Nephron progenitor cell (in vitro differentiated cells): ENCODE results near the gene PIK3CB.
A peak's percentile ranks its signal among the peaks of the same experiment; 100 is the strongest.

ENCODE experiments used
- DNase-seq: peaks from one replicate; pipeline ENCODE4 v3.0.0; 2021
- H3K27ac Mint-ChIP-seq: 2 replicates; pipeline ENCODE4 v1.8.0; 2021; ENCODE audit warnings: mild to moderate bottlenecking, moderate library complexity, mixed read lengths
- H3K27me3 Mint-ChIP-seq: 2 replicates; pipeline ENCODE4 v1.8.0; 2021; ENCODE audit warnings: mild to moderate bottlenecking, low read depth, mixed read lengths; ENCODE audit not compliant: poor library complexity
- H3K36me3 Mint-ChIP-seq: 2 replicates; pipeline ENCODE4 v1.8.0; 2021; ENCODE audit warnings: low read depth, mixed read lengths
- H3K4me1 Mint-ChIP-seq: 2 replicates; pipeline ENCODE4 v1.8.0; 2021; ENCODE audit warnings: mixed read lengths
- H3K4me3 Mint-ChIP-seq: 2 replicates; pipeline ENCODE4 v1.8.0; 2021; ENCODE audit warnings: mild to moderate bottlenecking, moderate library complexity, mixed read lengths
- H3K9me3 Mint-ChIP-seq: 2 replicates; pipeline ENCODE4 v1.8.0; 2021; ENCODE audit warnings: mild to moderate bottlenecking, moderate library complexity, mixed read lengths
- CTCF ChIP-seq: fragments of 200-600 bp; sonication (generic); IDR thresholded peaks from 2 replicates; pipeline ENCODE4 v1.5.0; 2021; ENCODE audit warnings: antibody characterized with exemption

The PIK3CB gene

GRCh38 chr3:138818185-138818860 lies 16.4 kb downstream of the PIK3CB start:
- Mint-ChIP-seq H3K27me3 (no peaks in the 10 kb centered on the region), H3K9me3 (peaks cover 7% of the 10 kb centered on the region), H3K4me3 (no peak overlapping the region), H3K27ac (peak overlapping the region; percentile 82), H3K4me1 (peaks cover 17% of the 10 kb centered on the region), H3K36me3 (peaks cover 19% of the 10 kb centered on the region)
- no peak for TF ChIP-seq CTCF
- no peak for DNase-seq

GRCh38 chr3:138817695-138818094 lies 17.0 kb downstream of the PIK3CB start:
- no peak for DNase-seq
- no peak for TF ChIP-seq CTCF
- peaks cover 17% of the 10 kb centered on the region for H3K4me1 Mint-ChIP-seq
- H3K9me3 Mint-ChIP-seq, result peaks cover 12% of the 10 kb centered on the region
- no peaks in the 10 kb centered on the region for H3K27me3 Mint-ChIP-seq
- H3K36me3 Mint-ChIP-seq, result peaks cover 23% of the 10 kb centered on the region
- no peak overlapping the region for H3K27ac Mint-ChIP-seq
- no peak overlapping the region for H3K4me3 Mint-ChIP-seq

- H3K9me3 Mint-ChIP-seq, result peaks cover 14% of the 10 kb centered on the region
These were observed 21.9 kb downstream of the PIK3CB start for GRCh38 chr3:138812806-138813205.

GRCh38 chr3:138809500-138810256 lies 25.1 kb downstream of the PIK3CB start:
- Mint-ChIP-seq H3K27ac (peak overlapping the region; percentile 4), H3K9me3 (peaks cover 14% of the 10 kb centered on the region), H3K4me1 (no peaks in the 10 kb centered on the region), H3K36me3 (peaks cover 37% of the 10 kb centered on the region), H3K4me3 (no peak overlapping the region), H3K27me3 (peaks cover 4% of the 10 kb centered on the region)
- DNase-seq, result no peak
- TF ChIP-seq CTCF, result no peak

More at GRCh38 chr3:138812806-138813205, 21.9 kb downstream of the PIK3CB start:
- no peak for TF ChIP-seq CTCF
- peaks cover 28% of the 10 kb centered on the region for H3K36me3 Mint-ChIP-seq
- H3K4me3 Mint-ChIP-seq, result no peak overlapping the region
- no peak for DNase-seq
- no peaks in the 10 kb centered on the region for H3K4me1 Mint-ChIP-seq
- H3K27me3 Mint-ChIP-seq, result peaks cover 4% of the 10 kb centered on the region
- no peak overlapping the region for H3K27ac Mint-ChIP-seq

- DNase-seq, result no peak
- H3K4me1 Mint-ChIP-seq, result no peaks in the 10 kb centered on the region
- H3K36me3 Mint-ChIP-seq, result peaks cover 20% of the 10 kb centered on the region
- peaks cover 4% of the 10 kb centered on the region for H3K27me3 Mint-ChIP-seq
- TF ChIP-seq CTCF, result no peak
- no peak overlapping the region for H3K27ac Mint-ChIP-seq
- no peaks in the 10 kb centered on the region for H3K9me3 Mint-ChIP-seq
- no peak overlapping the region for H3K4me3 Mint-ChIP-seq
These were observed 28.2 kb downstream of the PIK3CB start for GRCh38 chr3:138806376-138807080.
